Inflammatory macrophage treated with lipopolysaccharide for 4 hours (primary cell): Measurements from ENCODE around the gene KIRREL1.

Experiments used
- DNase-seq: peaks from one replicate; pipeline ENCODE4 v3.0.0-alpha.2; 2020

KIRREL1 gene

GRCh38 chr1:158037008-158037865 lies 43.8 kb downstream of the KIRREL1 start:
- DNase-seq, result no peak

GRCh38 chr1:158037866-158038359 lies 44.5 kb downstream of the KIRREL1 start:
- DNase-seq, result peak; percentile 12

GRCh38 chr1:158038793-158039192 lies 45.3 kb downstream of the KIRREL1 start:
- DNase-seq, result no peak

- DNase-seq, result no peak
Measured at GRCh38 chr1:158039380-158039779, 45.9 kb downstream of the KIRREL1 start.

GRCh38 chr1:158040323-158040722 lies 46.9 kb downstream of the KIRREL1 start:
- no peak for DNase-seq

- no peak for DNase-seq
Measured at GRCh38 chr1:158043232-158043631, 49.8 kb downstream of the KIRREL1 start.

- no peak for DNase-seq
Measured at GRCh38 chr1:158045639-158046038, 52.2 kb downstream of the KIRREL1 start.

- DNase-seq, result no peak
Measured at GRCh38 chr1:158046715-158047510, 53.5 kb downstream of the KIRREL1 start.

GRCh38 chr1:158048371-158049067 lies 55.1 kb downstream of the KIRREL1 start:
- DNase-seq, result no peak

GRCh38 chr1:158049853-158050252 lies 56.4 kb downstream of the KIRREL1 start:
- no peak for DNase-seq

GRCh38 chr1:158053276-158053675 lies 59.8 kb downstream of the KIRREL1 start:
- DNase-seq, result no peak

GRCh38 chr1:158054721-158055120 lies 61.3 kb downstream of the KIRREL1 start:
- no peak for DNase-seq

GRCh38 chr1:158055854-158056253 lies 62.4 kb downstream of the KIRREL1 start:
- no peak for DNase-seq

GRCh38 chr1:158056498-158056897 lies 63.1 kb downstream of the KIRREL1 start:
- DNase-seq, result no peak

- DNase-seq, result no peak
Measured at GRCh38 chr1:158058237-158058985, 65.0 kb downstream of the KIRREL1 start.

GRCh38 chr1:158059984-158060383 lies 66.5 kb downstream of the KIRREL1 start:
- DNase-seq, result no peak

GRCh38 chr1:158062174-158062573 lies 68.7 kb downstream of the KIRREL1 start:
- DNase-seq, result no peak

GRCh38 chr1:158067662-158068061 lies 74.2 kb downstream of the KIRREL1 start:
- DNase-seq, result no peak

GRCh38 chr1:158068918-158069317 lies 75.5 kb downstream of the KIRREL1 start:
- DNase-seq, result no peak

- DNase-seq, result no peak
Measured at GRCh38 chr1:158071138-158071537, 77.7 kb downstream of the KIRREL1 start.

GRCh38 chr1:158075078-158075477 lies 81.6 kb downstream of the KIRREL1 start:
- no peak for DNase-seq

GRCh38 chr1:158076441-158076840 lies 83.0 kb downstream of the KIRREL1 start:
- no peak for DNase-seq
